GM18867 (cell line): ENCODE results near the gene MGME1.
"Not testable (repeated sequence)": the region's sequence is repeated elsewhere in the genome, so short reads cannot be mapped to it uniquely, and the experiment has no call there.

Experiments
- ATAC-seq: cut with Tn5 transposase; IDR thresholded peaks from one replicate; pipeline ENCODE4 v1.9.1; 2021; ENCODE audit warnings: mild to moderate bottlenecking, moderate library complexity; ENCODE audit not compliant: unreplicated experiment

The MGME1 gene

DNA sequence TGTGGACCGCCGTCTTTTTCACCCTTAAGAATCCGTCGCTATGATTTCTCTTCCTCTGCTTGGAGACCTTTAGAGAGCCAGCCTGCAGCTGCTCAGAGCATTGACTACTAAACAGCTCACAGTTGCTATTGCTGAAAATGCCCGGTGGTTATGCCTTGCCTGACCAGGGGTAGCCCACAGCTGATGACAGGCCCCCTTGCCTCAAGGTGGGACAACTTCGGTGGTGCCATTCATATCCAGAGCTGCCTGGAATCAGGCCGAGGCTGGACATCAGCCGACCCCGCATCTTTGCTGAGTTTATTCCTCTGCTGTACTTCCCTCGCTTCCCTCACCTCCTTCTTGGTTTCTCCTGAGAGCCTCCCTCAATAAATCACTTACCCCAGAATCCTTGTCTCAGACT lies 49.3 kb downstream of the MGME1 start:
- ATAC-seq: no peak

GRCh38 chr20:18019068-18019467 lies 50.2 kb downstream of the MGME1 start:
- peak; percentile 71 for ATAC-seq

GRCh38 chr20:18020931-18021330 lies 52.1 kb downstream of the MGME1 start:
- ATAC-seq: no peak

DNA sequence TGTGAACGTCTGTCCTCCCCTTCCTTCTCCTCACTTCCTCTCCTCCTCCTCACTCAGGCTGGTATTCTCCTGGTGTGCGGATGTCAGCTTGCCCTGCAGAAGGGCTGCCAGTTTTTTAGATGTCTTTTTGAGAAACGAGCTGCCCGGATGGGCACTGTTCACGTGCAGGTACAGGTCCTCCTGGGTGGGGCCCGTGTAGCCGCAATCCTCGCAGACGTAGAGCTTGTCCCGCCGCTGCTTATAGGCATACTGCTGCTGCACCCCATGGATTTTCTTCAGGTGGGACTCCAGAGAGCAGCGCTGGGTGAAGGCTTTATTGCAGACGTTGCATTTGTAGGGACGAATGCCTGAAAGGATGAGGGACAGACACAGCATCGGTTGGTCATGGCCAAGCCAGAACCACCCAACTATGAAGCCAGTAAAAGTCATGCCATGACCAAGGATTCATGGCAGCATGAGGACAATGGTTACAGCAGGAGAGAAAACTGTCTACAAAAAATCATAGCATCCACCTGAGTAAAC lies 55.8 kb downstream of the MGME1 start:
- no peak for ATAC-seq

GRCh38 chr20:18027011-18027410 lies 58.2 kb downstream of the MGME1 start:
- not testable (repeated sequence) for ATAC-seq

GRCh38 chr20:18030020-18030419 lies 61.2 kb downstream of the MGME1 start:
- ATAC-seq: no peak

- ATAC-seq: no peak
Observed at GRCh38 chr20:18031050-18031449, 62.2 kb downstream of the MGME1 start.

DNA sequence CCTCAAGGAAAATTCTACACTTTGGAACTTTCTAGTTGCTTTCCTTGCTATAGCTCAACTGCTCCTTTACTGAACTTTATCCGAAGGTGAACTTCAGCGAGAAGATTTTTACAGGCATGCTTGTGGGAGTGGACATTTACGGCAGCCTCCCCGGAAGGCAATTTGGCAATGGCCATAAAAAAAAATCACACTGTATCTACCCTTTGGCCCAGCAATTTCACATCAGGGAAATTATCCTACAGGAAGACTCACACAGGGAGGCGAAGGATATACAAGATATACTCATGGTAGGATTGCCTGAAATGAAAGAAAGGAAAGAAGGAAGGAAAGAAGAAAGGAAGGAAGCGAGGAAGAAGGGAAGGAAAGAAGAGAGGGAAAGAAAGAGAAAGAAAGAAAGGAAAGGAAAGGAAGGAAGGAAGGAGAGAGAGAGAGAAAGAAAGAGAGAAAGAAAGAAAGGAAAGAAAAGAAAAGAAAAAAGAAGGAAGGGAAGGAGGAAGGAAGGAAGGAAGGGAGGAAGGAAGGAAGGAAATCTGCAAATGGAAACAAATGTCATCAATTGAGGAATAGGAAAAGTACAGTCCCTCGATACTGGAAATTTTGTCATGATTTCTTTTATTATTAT lies 63.2 kb downstream of the MGME1 start:
- no peak for ATAC-seq

GRCh38 chr20:18032977-18033892 lies 64.4 kb downstream of the MGME1 start:
- no peak for ATAC-seq

- no peak for ATAC-seq
Observed at GRCh38 chr20:18034039-18034438, 65.2 kb downstream of the MGME1 start.

DNA sequence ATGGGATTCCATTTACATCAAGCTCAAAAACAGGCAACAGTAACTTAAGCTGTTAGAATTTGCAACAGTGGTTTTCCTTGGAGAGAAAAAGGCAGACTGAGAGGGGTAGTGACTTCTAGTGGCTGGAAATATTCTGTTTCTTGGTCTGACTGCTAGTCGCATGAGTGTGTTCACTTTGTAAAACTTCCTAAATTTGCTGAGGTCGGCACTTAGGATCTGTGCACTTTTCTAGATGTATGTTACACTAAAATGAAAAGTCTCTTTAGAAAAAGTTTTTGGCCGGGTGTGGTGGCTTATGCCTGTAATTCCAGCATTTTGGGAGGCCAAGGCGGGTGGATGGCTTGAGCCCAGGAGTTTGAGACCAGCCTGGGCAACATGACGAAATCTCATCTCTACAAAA lies 70.2 kb downstream of the MGME1 start:
- no peak for ATAC-seq
